HG03025 (cell line): Measurements from ENCODE around the gene S100A10.

Experiments
- ATAC-seq: cut with Tn5 transposase; IDR thresholded peaks from one replicate; pipeline ENCODE4 v1.9.1; 2021; ENCODE audit warnings: mild to moderate bottlenecking, moderate library complexity; ENCODE audit not compliant: unreplicated experiment, low FRiP score

S100A10 gene

GRCh38 chr1:151993734-151994496, at the start of gene S100A10:
Gene S100A10, minus strand, starts transcription at chr1:151993859. Its CDS starts 7,629 bp downstream, at chr1:151986230.
- ATAC-seq = no peak

DNA sequence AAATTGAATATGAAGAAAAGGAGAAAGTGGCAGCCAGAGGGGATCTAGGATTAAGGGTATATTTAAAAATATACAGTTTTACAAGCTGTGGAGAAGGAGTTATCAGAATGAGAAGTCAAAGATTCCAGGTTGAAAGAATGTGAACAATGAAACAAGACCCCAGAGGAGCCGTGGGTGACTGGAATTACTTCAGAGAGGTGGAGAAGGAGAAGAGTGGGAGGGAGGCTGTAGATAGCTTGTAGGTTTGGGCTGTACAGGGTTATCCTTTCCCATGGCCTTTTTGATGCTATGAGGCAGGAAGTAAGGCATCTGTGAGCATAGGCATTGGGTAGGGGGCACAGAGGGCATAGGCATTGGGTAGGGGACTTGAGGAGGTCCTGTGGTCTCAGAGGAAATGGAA, 48.4 kb upstream of the S100A10 start:
- no peak for ATAC-seq

GRCh38 chr1:152039886-152040285, 46.2 kb upstream of the S100A10 start:
- ATAC-seq = no peak

GRCh38 chr1:152039461-152039860, 45.8 kb upstream of the S100A10 start:
- no peak for ATAC-seq

GRCh38 chr1:152038871-152039270, 45.2 kb upstream of the S100A10 start:
- no peak for ATAC-seq

DNA sequence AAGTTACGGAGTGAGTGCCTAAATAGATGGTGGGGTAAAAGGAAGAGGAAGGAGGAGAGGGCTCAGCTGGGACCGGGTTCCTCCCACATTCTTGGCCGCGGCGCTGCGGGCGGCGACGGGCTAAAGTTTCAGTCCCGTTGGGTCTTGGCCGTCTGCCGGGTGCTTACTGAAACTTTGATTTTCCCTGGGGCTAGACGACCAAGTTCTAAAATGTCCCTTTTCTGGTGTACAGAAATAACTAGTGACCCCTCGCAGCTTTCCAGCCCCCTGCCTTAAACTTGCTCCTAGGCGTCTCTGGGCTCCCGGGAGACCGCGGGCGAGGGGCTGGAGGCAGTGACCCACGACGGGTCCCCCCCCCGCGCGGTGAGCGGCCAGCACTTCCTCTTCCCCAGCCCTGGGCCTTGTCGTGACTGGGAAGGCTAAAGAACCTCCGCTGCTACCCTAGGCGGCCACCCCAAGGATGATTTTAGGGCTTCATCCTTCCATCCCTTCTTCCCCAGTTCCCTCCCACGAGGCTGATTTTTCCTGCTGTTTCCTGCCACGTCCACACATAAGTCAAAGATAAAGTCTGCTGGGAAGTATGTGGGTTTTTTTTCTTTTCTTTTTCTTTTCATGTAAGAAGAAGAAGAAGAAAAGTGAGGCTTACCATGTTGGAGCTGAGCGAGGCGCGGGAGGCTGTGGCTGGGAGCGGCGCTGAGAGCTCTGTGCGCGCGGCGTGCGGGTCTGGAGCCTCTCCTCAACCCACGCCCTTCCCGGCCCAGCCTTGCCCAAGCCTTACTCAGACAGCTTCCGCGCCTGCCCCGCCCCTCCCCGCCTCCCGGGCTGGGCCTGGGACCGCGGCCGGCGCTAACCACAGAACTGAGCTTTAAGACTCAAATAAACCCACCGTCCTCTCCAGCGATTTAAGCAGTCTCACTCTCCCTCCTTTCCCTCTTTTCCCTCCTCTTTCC, 42.9 kb upstream of the S100A10 start, which contains the start of gene S100A11:
Gene S100A11, minus strand, starts transcription at position 738 of the 950 bp plus-strand sequence. Its CDS starts 89 bp downstream, at position 649.
- ATAC-seq = peak; percentile 44

- no peak for ATAC-seq
These were observed 42.0 kb upstream of the S100A10 start for GRCh38 chr1:152035539-152036266.

DNA sequence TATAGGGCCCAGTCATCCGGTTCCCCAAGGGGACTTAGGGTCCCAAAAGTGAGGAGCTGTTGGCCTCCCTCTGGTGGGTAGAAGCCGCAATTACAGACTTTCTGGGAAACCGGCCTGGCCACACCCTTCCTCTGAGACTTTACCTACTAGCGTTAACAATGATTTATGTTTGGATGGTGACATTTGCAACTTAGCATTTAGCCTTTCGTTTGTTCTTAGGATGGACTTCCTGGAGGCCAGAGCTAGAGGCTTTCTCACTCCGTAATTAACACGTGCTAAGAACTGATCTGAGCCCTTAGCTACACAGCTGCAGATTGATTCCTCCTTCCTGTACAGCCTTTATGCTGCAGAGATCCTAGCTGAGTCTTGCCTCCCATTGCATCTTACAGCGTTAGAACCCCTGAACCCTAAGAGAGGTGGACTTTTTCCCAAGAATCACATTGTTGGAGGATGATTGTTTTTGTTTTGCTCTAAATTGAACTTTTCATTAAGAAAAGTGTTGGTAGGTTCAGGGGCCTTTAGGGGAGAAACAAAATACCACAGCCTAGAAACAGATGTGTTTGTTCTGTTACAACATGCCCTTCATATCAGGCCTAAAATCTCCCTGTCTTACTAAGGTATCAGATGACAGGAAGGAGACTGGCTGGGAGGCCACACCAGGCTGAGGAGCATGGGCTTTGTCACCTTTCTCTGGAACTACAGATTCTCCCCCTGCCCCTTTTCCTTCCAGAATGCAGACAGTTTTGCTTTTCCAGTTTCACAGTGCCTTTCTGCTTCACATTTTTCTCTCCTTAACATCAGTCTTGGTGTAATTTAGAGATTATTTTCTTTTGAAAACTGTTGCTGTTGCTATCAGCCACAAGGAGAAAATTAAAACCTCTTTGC, 41.2 kb upstream of the S100A10 start:
- no peak for ATAC-seq

- no peak for ATAC-seq
These were observed 40.6 kb upstream of the S100A10 start for GRCh38 chr1:152034324-152034653.

- no peak for ATAC-seq
These were observed 36.2 kb upstream of the S100A10 start for GRCh38 chr1:152029929-152030211.

DNA sequence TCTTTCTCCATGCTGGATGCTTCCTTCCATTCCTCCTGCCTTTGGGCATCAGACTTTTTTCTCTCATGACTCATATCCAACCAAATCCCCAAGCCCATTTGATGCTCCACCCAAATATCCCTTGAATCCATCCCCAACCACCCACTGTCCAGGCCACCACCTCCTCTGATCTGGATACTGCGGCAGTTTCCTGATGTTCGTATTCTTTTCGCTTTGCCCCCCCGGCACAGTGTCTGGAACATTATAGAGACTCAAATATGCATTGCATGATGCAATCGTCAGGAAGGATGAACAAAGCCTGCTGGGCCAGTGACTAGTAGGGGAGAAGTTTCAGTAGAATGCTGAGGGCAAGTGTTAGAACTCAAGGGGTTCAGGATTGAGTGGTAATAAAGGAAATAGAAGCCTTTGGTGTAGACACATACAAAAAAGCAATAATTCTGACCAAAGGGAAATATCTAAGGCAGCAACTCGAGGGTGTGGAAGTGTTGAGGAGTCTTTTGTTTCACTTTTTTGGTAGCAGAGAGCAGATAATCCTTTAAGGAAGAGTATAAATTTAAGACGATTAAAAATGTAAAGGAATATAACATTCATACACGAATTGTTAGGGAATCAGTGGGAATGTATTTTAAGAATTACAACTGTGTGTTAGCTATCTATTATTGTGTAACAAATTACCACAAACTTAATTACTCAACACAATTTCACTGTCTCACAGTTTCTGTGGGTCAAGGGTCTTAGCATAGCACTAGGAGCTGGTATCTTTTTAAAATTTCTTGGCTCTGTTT, 35.7 kb upstream of the S100A10 start:
- no peak for ATAC-seq

DNA sequence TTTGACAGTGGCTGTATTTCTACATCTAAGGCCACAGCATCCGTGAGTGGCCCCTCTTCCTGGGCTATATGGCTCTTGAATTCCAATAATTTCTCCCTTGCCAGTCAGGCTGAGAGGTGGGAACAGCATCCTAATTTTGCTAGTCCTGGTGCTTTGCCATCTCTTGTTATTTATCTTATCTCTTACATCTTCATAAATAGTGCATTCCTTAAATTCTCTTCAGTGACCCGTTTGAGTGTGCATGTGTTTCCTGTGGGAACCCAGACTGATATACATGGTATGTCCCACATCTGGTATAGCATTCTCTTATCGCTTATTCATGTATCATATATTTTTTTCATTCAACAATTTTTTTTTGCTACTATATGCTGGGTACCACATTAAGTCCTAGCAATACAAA, 33.2 kb upstream of the S100A10 start:
- no peak for ATAC-seq

DNA sequence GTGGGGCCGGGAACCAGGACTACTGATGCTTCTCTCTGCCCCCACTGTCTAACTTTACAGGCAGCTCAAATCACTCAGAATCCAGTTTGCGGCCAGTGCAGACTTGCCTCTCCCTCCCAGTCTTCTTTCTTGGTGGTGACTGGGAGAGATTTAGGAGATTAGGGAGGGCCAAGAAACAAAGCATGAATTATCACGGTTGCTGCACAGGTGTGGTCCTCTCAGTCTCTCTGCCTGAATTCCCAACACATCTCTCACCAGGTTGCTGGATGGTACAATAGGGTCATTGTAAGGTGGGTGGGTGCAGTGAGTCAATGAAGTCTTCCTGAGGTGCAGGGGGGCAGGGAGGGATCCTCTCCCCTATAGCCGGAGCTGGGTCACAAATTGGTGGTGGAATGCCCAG, 30.6 kb upstream of the S100A10 start:
- no peak for ATAC-seq

DNA sequence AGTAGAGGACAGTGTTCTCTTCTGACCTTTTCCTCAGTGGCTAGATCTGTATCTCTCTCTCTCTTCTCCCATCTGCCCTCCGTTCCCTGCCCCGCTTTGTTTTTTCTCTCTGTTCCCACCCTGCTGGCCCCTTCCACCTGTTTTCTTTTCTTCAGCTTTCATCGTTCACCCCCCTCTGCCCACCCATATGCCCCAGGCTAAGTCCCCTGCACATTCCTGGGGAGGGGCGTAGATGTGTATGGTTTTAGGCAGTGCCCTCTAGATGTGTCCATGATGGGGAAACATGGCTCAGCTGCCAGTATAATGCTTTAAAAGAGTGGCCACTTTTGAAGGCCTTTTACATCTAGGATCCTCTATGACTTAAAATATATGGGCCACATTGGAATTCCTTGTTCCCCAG, 29.6 kb upstream of the S100A10 start:
- ATAC-seq = no peak

DNA sequence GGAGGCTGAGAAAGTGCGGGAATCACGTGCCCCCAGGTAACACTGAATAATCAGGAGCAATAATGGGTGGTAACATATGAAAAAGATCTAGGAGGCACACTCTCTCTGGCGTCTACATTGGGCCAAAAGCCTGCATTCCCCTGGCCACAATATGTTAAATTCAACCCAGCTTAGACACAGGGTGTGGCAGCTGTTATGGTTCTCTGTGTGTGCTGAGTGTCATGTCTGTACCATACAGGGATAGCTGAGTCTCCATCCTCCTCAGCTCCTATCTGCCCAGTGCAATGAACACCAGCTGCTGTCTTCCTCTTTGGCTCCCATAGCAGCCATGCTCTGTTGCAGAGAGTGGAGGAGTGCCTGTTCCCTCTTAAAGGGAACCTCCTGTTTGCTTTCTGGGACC, 28.8 kb upstream of the S100A10 start:
- no peak for ATAC-seq

DNA sequence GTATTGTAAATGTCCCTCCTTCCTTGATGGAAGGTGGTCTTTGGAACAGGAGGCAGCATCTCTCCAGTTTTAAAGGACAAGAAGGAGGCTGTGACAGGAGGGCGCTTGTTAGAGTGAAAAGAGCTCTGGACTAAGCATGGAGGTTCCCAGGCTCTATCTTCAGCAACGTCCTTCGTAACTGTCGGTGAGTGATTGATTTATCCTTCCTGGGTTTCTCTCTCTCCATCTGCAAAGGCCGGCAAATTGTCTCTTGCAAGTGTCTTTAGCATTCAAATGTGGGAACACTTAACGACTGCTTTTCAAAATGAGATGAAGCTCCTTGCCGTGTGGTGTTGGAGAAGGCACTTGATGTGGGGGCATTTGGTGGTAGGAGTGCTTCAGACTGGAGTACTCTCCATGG, 27.9 kb upstream of the S100A10 start:
- ATAC-seq = no peak

DNA sequence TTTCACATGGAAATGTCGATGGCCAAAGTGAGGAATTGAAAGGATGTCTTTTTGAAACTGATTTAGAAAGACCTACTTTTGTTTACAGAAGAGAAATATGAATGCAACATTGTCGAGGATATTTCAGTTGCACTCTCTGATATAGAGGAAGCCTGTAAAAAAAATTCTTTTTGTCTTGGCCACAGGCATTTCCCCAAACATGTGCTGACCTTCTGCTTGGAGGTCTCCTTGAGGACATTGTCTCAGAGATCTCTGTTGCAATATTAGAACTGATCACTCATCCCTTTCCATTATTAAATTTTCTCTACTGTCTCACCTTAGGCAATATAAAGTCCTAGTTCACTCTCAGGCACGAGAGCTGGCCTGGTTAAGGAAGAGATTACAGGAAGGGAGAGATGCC, 27.2 kb upstream of the S100A10 start:
- ATAC-seq = no peak

DNA sequence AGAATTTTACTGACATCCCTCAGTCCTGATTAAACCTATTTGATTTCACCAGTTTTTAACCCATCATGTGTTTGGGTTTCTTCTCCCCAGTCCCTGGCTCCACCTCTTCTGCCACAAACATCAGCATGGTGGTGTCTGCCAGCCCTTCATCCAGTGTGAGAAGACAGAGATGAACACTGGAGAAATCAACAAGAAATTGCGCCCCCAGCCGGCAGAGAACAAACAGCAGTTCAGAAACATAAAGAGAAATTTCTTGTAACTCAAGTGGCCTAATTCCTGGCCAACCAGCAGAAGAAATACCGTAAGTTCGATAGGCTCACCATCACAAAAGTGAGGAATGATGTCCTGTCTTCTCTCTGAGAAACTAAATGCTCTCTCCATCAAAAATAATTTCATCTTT, 24.9 kb upstream of the S100A10 start:
- no peak for ATAC-seq

DNA sequence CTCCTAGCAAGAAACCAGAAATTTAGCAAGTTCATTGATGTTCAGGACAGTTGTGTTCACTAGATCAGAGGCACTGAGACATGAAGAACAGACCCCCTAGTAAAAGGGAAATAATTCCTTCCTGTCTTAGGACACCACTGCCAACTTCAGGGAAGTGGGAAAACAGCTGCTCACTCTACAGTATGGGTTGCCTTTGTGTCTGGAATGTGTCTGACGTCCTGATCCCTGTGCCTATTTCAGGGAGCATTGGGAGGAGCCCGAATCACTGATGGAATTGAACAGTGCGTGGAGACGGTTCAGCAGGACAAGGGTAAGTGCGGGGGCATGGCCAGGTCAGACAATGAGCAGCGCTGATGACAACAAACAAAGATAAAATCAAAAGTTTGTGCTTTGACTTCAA, 22.1 kb upstream of the S100A10 start:
- ATAC-seq = no peak
